Hepatocyte (in vitro differentiated cells): ENCODE data around the gene TMA7B. TPM values are rescaled to one million over a fixed set of nuclear protein-coding genes. Genes with fewer than 3 reads are reported as not detected.

ENCODE experiments used
- DNase-seq: peaks from one replicate; pipeline ENCODE4 v3.0.0-alpha.2; 2016; ENCODE audit warnings: low spot score
- H2AFZ ChIP-seq: fragments of 200-600 bp; sonication (generic); 2 replicates; pipeline ENCODE4 v1.6.0; 2016; ENCODE audit warnings: antibody characterized with exemption, mild to moderate bottlenecking
- H3K27ac ChIP-seq: fragments of 200-600 bp; sonication (generic); 2 replicates; pipeline ENCODE4 v1.5.1; 2016; ENCODE audit warnings: mild to moderate bottlenecking
- H3K27me3 ChIP-seq: fragments of 200-600 bp; sonication (generic); 2 replicates; pipeline ENCODE4 v1.6.1; 2016
- H3K36me3 ChIP-seq: fragments of 200-600 bp; sonication (generic); replicated peaks from 2 replicates; pipeline ENCODE4 v1.5.1; 2016; ENCODE audit warnings: low read depth; ENCODE audit not compliant: insufficient read depth
- H3K4me1 ChIP-seq: fragments of 200-600 bp; sonication (generic); 2 replicates; pipeline ENCODE4 v1.5.1; 2016; ENCODE audit warnings: mild to moderate bottlenecking, moderate library complexity; ENCODE audit not compliant: insufficient read depth
- H3K4me2 ChIP-seq: fragments of 200-600 bp; sonication (generic); 2 replicates; pipeline ENCODE4 v1.6.0; 2016
- H3K4me3 ChIP-seq: fragments of 200-600 bp; sonication (generic); 2 replicates; pipeline ENCODE4 v1.5.1; 2016; ENCODE audit warnings: mild to moderate bottlenecking
- H3K79me2 ChIP-seq: fragments of 200-600 bp; sonication (generic); 2 replicates; pipeline ENCODE4 v1.6.0; 2017; ENCODE audit warnings: mild to moderate bottlenecking
- H3K9me2 ChIP-seq: fragments of 200-600 bp; sonication (generic); replicated peaks from 2 replicates; pipeline ENCODE4 v1.6.0; 2017; ENCODE audit warnings: mild to moderate bottlenecking; ENCODE audit not compliant: insufficient read depth
- H3K9me3 ChIP-seq: fragments of 200-600 bp; sonication (generic); 2 replicates; pipeline ENCODE4 v1.5.1; 2016; ENCODE audit warnings: low read depth, mild to moderate bottlenecking
- H4K20me1 ChIP-seq: fragments of 200-600 bp; sonication (generic); 2 replicates; pipeline ENCODE4 v1.6.0; 2016; ENCODE audit warnings: mild to moderate bottlenecking; ENCODE audit not compliant: insufficient read depth, poor library complexity, severe bottlenecking
- EZH2 ChIP-seq: fragments of 200-600 bp; sonication (generic); IDR thresholded peaks from 2 replicates; pipeline ENCODE4 v1.6.1; 2016; ENCODE audit warnings: antibody characterized with exemption, mild to moderate bottlenecking, borderline replicate concordance
- EZH2phosphoT487 ChIP-seq: fragments of 200-600 bp; sonication (generic); IDR thresholded peaks from one replicate; pipeline ENCODE4 v1.6.1; 2018; ENCODE audit warnings: antibody characterized with exemption, mild to moderate bottlenecking, low read depth, moderate library complexity; ENCODE audit not compliant: unreplicated experiment, severe bottlenecking
- WGBS: methylation state at CpG from one replicate; pipeline ENCODE4 v1.1.6; 2016; ENCODE audit warnings: low lambda C conversion rate; ENCODE audit errors: missing lambda C conversion rate; 5-methylcytosine and 5-hydroxymethylcytosine counted together
- polyA plus RNA-seq: library from polyadenylated mRNA; unstranded; fragments of >200 nt; fragmentation: Nextera tagmentation; extraction: Ambion mirVana; gene quantifications from 2 replicates; pipeline ENCODE4 v1.2.1, GENCODE V29; 2016
- total RNA-seq: library from RNA; depleted of rRNA; stranded (reverse); fragments of >200 nt; gene quantifications from 2 replicates; pipeline ENCODE4 v1.2.3, GENCODE V29; 2014
- TF ChIP-seq, protein P1 (sequence below): fragments of 200-600 bp; sonication (generic); IDR thresholded peaks from 2 replicates; pipeline ENCODE4 v1.5.1; 2016; ENCODE audit warnings: antibody characterized with exemption, mild to moderate bottlenecking; ENCODE audit not compliant: poor library complexity

TMA7B gene
- total and polyA plus RNA-seq, 2 experiments from 2014 or later = not detected

GRCh38 chr22:39979048-39979447, 18.9 kb downstream of the TMA7B start:
- Histone ChIP-seq H3K27me3 (peaks cover 12% of the 10 kb centered on the region), H3K9me3 (no peaks in the 10 kb centered on the region), H2AFZ (no peak overlapping the region), H3K27ac (no peak overlapping the region), H3K9me2 (no peaks in the 10 kb centered on the region), H3K79me2 (no peaks in the 10 kb centered on the region), H3K36me3 (no peaks in the 10 kb centered on the region), H4K20me1 (no peaks in the 10 kb centered on the region), H3K4me2 (no peak overlapping the region), H3K4me1 (no peaks in the 10 kb centered on the region), H3K4me3 (no peak overlapping the region)
- 78% methylated on average over 6 of the region's 6 CpGs for WGBS
- no peak for DNase-seq
- TF ChIP-seq EZH2 = no peak
- TF ChIP-seq, protein P1, sequence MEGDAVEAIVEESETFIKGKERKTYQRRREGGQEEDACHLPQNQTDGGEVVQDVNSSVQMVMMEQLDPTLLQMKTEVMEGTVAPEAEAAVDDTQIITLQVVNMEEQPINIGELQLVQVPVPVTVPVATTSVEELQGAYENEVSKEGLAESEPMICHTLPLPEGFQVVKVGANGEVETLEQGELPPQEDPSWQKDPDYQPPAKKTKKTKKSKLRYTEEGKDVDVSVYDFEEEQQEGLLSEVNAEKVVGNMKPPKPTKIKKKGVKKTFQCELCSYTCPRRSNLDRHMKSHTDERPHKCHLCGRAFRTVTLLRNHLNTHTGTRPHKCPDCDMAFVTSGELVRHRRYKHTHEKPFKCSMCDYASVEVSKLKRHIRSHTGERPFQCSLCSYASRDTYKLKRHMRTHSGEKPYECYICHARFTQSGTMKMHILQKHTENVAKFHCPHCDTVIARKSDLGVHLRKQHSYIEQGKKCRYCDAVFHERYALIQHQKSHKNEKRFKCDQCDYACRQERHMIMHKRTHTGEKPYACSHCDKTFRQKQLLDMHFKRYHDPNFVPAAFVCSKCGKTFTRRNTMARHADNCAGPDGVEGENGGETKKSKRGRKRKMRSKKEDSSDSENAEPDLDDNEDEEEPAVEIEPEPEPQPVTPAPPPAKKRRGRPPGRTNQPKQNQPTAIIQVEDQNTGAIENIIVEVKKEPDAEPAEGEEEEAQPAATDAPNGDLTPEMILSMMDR = no peak
- TF ChIP-seq EZH2phosphoT487 = no peak

DNA sequence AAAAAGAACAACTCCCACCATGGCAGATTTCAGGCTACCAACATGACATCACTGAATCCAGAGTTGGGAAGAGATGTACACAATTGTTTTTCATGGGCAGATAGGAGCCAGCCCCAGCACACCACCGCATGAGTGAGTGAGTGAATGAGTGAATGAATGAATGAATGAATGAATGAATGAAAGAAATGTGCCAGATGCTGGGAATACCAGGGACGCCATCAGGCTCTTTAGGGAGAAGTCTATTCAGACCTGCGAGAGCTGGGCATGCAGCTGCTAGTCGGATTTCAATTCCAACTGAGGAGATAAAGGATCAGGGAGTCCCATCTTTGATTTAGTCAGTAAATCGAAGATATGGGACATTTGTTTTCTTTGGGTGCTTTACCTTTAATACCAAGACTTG, 19.3 kb downstream of the TMA7B start:
- no peak overlapping the region for H3K27ac ChIP-seq
- no peaks in the 10 kb centered on the region for H4K20me1 ChIP-seq
- no peak overlapping the region for H3K4me2 ChIP-seq
- no peak for DNase-seq
- no peak overlapping the region for H2AFZ ChIP-seq
- peaks cover 11% of the 10 kb centered on the region for H3K27me3 ChIP-seq
- no peaks in the 10 kb centered on the region for H3K79me2 ChIP-seq
- no peak for TF ChIP-seq EZH2
- no peak for TF ChIP-seq EZH2phosphoT487
- TF ChIP-seq, protein P1 = no peak
- no peaks in the 10 kb centered on the region for H3K9me2 ChIP-seq
- WGBS = 89% methylated on average over 5 of the region's 5 CpGs
- no peak overlapping the region for H3K4me3 ChIP-seq
- H3K9me3 ChIP-seq = no peaks in the 10 kb centered on the region
- H3K36me3 ChIP-seq = no peaks in the 10 kb centered on the region
- no peaks in the 10 kb centered on the region for H3K4me1 ChIP-seq

- Histone ChIP-seq H3K36me3 (no peaks in the 10 kb centered on the region), H3K9me2 (no peaks in the 10 kb centered on the region), H3K4me1 (no peaks in the 10 kb centered on the region), H3K4me2 (no peak overlapping the region), H3K79me2 (no peaks in the 10 kb centered on the region), H3K27me3 (peaks cover 11% of the 10 kb centered on the region), H2AFZ (no peak overlapping the region), H3K4me3 (no peak overlapping the region), H3K9me3 (no peaks in the 10 kb centered on the region), H3K27ac (no peak overlapping the region), H4K20me1 (no peaks in the 10 kb centered on the region)
- 84% methylated on average over 6 of the region's 6 CpGs for WGBS
- DNase-seq = no peak
- TF ChIP-seq EZH2phosphoT487 (no peak), EZH2 (no peak)
- TF ChIP-seq, protein P1 = no peak
These were observed 20.4 kb downstream of the TMA7B start for GRCh38 chr22:39980596-39980995.

- no peaks in the 10 kb centered on the region for H3K27me3 ChIP-seq
- no peaks in the 10 kb centered on the region for H3K9me2 ChIP-seq
- H3K36me3 ChIP-seq = no peaks in the 10 kb centered on the region
- H3K4me1 ChIP-seq = no peaks in the 10 kb centered on the region
- no peak for TF ChIP-seq EZH2phosphoT487
- TF ChIP-seq, protein P1 = no peak
- TF ChIP-seq EZH2 = no peak
- 96% methylated on average over 4 of the region's 4 CpGs for WGBS
- H3K27ac ChIP-seq = no peak overlapping the region
- no peak overlapping the region for H3K4me3 ChIP-seq
- DNase-seq = no peak
- no peaks in the 10 kb centered on the region for H3K79me2 ChIP-seq
- H3K9me3 ChIP-seq = no peaks in the 10 kb centered on the region
- no peak overlapping the region for H2AFZ ChIP-seq
- H3K4me2 ChIP-seq = no peak overlapping the region
- H4K20me1 ChIP-seq = no peaks in the 10 kb centered on the region
These were observed 23.1 kb downstream of the TMA7B start for GRCh38 chr22:39983346-39983745.
